ENCODE results near the gene ZNF638. TPM values are rescaled to one million over a fixed set of nuclear protein-coding genes. Genes with fewer than 3 reads are reported as not detected.

The ZNF638 gene
- total RNA-seq, 1 donor from 2014 or later = 97.1 TPM

GRCh38 chr2:71379086-71379485 lies 47.5 kb downstream of the ZNF638 start:
- no peak for TF ChIP-seq CTCF (IDR thresholded peaks at IDR 0.05; ENCODE audit: borderline replicate concordance)
- Histone ChIP-seq H3K27ac (replicated peaks) (no peak overlapping the region), H3K4me1 (peaks cover 24% of the 10 kb centered on the region), H3K9me3 (replicated peaks) (no peaks in the 10 kb centered on the region), H3K36me3 (peaks cover 65% of the 10 kb centered on the region), H3K4me3 (no peak overlapping the region), H3K27me3 (ENCODE audit: low read depth) (no peaks in the 10 kb centered on the region)
- DNase-seq = no peak
- intact Hi-C loops (cut with micrococcal nuclease) = no loop called here

- peaks cover 49% of the 10 kb centered on the region for H3K36me3 ChIP-seq
- DNase-seq = no peak
- peaks cover 35% of the 10 kb centered on the region for H3K4me1 ChIP-seq
- TF ChIP-seq CTCF (IDR thresholded peaks at IDR 0.05; ENCODE audit: borderline replicate concordance) = no peak
- intact Hi-C loops (cut with micrococcal nuclease) = no loop called here
- no peak overlapping the region for H3K27ac ChIP-seq (replicated peaks)
- no peak overlapping the region for H3K4me3 ChIP-seq
- H3K9me3 ChIP-seq (replicated peaks) = no peaks in the 10 kb centered on the region
- no peaks in the 10 kb centered on the region for H3K27me3 ChIP-seq (ENCODE audit: low read depth)
Observed at GRCh38 chr2:71380665-71381064, 49.1 kb downstream of the ZNF638 start.

GRCh38 chr2:71385012-71385411 lies 53.4 kb downstream of the ZNF638 start:
- Histone ChIP-seq H3K27me3 (ENCODE audit: low read depth) (no peaks in the 10 kb centered on the region), H3K9me3 (replicated peaks) (no peaks in the 10 kb centered on the region), H3K4me3 (no peak overlapping the region), H3K4me1 (peaks cover 13% of the 10 kb centered on the region), H3K27ac (replicated peaks) (no peak overlapping the region), H3K36me3 (peaks cover 74% of the 10 kb centered on the region)
- intact Hi-C loops (cut with micrococcal nuclease) = no loop called here
- no peak for DNase-seq
- no peak for TF ChIP-seq CTCF (IDR thresholded peaks at IDR 0.05; ENCODE audit: borderline replicate concordance)

GRCh38 chr2:71388214-71388613 lies 56.6 kb downstream of the ZNF638 start:
- no peaks in the 10 kb centered on the region for H3K9me3 ChIP-seq (replicated peaks)
- no peak for DNase-seq
- TF ChIP-seq CTCF (IDR thresholded peaks at IDR 0.05; ENCODE audit: borderline replicate concordance) = no peak
- H3K27ac ChIP-seq (replicated peaks) = no peak overlapping the region
- intact Hi-C loops (cut with micrococcal nuclease) = no loop called here
- H3K4me3 ChIP-seq = no peak overlapping the region
- peaks cover 61% of the 10 kb centered on the region for H3K36me3 ChIP-seq
- H3K27me3 ChIP-seq (ENCODE audit: low read depth) = no peaks in the 10 kb centered on the region
- peaks cover 16% of the 10 kb centered on the region for H3K4me1 ChIP-seq

- Histone ChIP-seq H3K27me3 (ENCODE audit: low read depth) (no peaks in the 10 kb centered on the region), H3K9me3 (replicated peaks) (no peaks in the 10 kb centered on the region), H3K4me3 (no peak overlapping the region), H3K4me1 (peaks cover 11% of the 10 kb centered on the region), H3K36me3 (peaks cover 74% of the 10 kb centered on the region), H3K27ac (replicated peaks) (no peak overlapping the region)
- no peak for DNase-seq
- intact Hi-C loops (cut with micrococcal nuclease) = no loop called here
- TF ChIP-seq CTCF (IDR thresholded peaks at IDR 0.05; ENCODE audit: borderline replicate concordance) = no peak
Observed at GRCh38 chr2:71389384-71390072, 57.9 kb downstream of the ZNF638 start.

All from left ventricle myocardium inferior (tissue), 1 donor.